Neural progenitor cell (in vitro differentiated cells): Measurements from ENCODE around the gene CRELD2. TPM values are rescaled to one million over a fixed set of nuclear protein-coding genes. Genes with fewer than 3 reads are reported as not detected.

Source experiments
- DNase-seq: peaks from one replicate; pipeline ENCODE4 v3.0.0-alpha.2; 2016; ENCODE audit warnings: low spot score
- H2AFZ ChIP-seq: fragments of 200-600 bp; sonication (generic); replicated peaks from 2 replicates; pipeline ENCODE4 v1.6.1; 2016; ENCODE audit warnings: antibody characterized with exemption
- H3F3A ChIP-seq: fragments of 200-600 bp; sonication (generic); 2 replicates; pipeline ENCODE4 v1.6.1; 2016; ENCODE audit warnings: antibody characterized with exemption, low read depth
- H3K27ac ChIP-seq: fragments of 200-600 bp; sonication (generic); 2 replicates; pipeline ENCODE4 v1.5.1; 2016; ENCODE audit warnings: mild to moderate bottlenecking
- H3K27me3 ChIP-seq: fragments of 200-600 bp; sonication (generic); 2 replicates; pipeline ENCODE4 v1.6.1; 2016; ENCODE audit warnings: mild to moderate bottlenecking, moderate library complexity
- H3K36me3 ChIP-seq: fragments of 200-600 bp; sonication (generic); 2 replicates; pipeline ENCODE4 v1.5.1; 2016
- H3K4me1 ChIP-seq: fragments of 200-600 bp; sonication (generic); 2 replicates; pipeline ENCODE4 v1.6.1; 2016; ENCODE audit warnings: mixed run types
- H3K4me2 ChIP-seq: fragments of 200-600 bp; sonication (generic); 2 replicates; pipeline ENCODE4 v1.6.1; 2016
- H3K4me3 ChIP-seq: fragments of 200-600 bp; sonication (generic); 2 replicates; pipeline ENCODE4 v1.5.1; 2016
- H3K79me2 ChIP-seq: fragments of 200-600 bp; sonication (generic); 2 replicates; pipeline ENCODE4 v1.6.1; 2016; ENCODE audit warnings: low read depth
- H3K9ac ChIP-seq: fragments of 200-600 bp; sonication (generic); 2 replicates; pipeline ENCODE4 v1.6.1; 2016
- H3K9me3 ChIP-seq: fragments of 200-600 bp; sonication (generic); 2 replicates; pipeline ENCODE4 v1.5.1; 2016; ENCODE audit warnings: low read depth
- H4K20me1 ChIP-seq: fragments of 200-600 bp; sonication (generic); 2 replicates; pipeline ENCODE4 v1.6.1; 2016; ENCODE audit warnings: low read depth
- H3K27ac Mint-ChIP-seq: 3 replicates; pipeline ENCODE4 v1.8.0; 2021; ENCODE audit warnings: mixed read lengths
- H3K27me3 Mint-ChIP-seq: 2 replicates; pipeline ENCODE4 v1.8.0; 2022; ENCODE audit warnings: low read depth, mild to moderate bottlenecking, inconsistent platforms, moderate library complexity, mixed read lengths; ENCODE audit not compliant: insufficient read depth
- H3K36me3 Mint-ChIP-seq: 3 replicates; pipeline ENCODE4 v1.8.0; 2021; ENCODE audit warnings: mixed read lengths
- H3K4me1 Mint-ChIP-seq: 3 replicates; pipeline ENCODE4 v1.8.0; 2021; ENCODE audit warnings: mixed read lengths
- H3K4me3 Mint-ChIP-seq: 3 replicates; pipeline ENCODE4 v1.8.0; 2021; ENCODE audit warnings: mild to moderate bottlenecking, moderate library complexity, mixed read lengths
- H3K9me3 Mint-ChIP-seq: 3 replicates; pipeline ENCODE4 v1.8.0; 2020; ENCODE audit warnings: mixed read lengths
- EZH2 ChIP-seq: fragments of 200-600 bp; sonication (generic); IDR thresholded peaks from 2 replicates; pipeline ENCODE4 v1.6.1; 2017; ENCODE audit warnings: antibody characterized with exemption, mild to moderate bottlenecking, moderate library complexity
- EZH2phosphoT487 ChIP-seq: fragments of 200-600 bp; sonication (generic); IDR thresholded peaks from 2 replicates; pipeline ENCODE4 v1.6.1; 2017; ENCODE audit warnings: antibody characterized with exemption
- total RNA-seq: library from RNA; depleted of rRNA; stranded (reverse); fragments of >200 nt; gene quantifications from 2 replicates; pipeline ENCODE4 v1.2.3, GENCODE V29; 2015; ENCODE audit warnings: low replicate concordance
- TF ChIP-seq, protein P1 (sequence below): fragments of 200-600 bp; sonication (generic); IDR thresholded peaks from 2 replicates; pipeline ENCODE4 v1.5.1; 2017; ENCODE audit warnings: antibody characterized with exemption, mild to moderate bottlenecking

The CRELD2 gene
- total RNA-seq, 1 donor from 2014 or later: 12.2 TPM

DNA sequence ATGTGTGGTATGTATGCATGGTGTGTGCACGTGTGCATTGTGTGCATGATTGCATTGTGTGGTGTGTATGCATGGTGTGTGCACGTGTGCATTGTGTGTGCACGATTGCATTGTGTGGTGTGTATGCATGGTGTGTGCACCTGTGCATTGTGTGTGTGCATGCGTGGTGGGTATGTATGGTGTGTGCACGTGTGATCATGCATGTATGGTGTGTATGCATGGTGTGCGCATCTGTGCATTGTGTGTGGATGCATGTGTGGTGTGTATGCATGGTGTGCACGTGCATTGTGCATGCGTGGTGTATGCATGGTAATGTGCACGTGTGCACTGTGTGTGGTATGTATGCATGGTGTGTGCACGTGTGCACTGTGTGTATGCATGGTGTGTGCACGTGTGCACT is 17.0 kb upstream of the CRELD2 start:
- H3K4me3 Mint-ChIP-seq: no peak overlapping the region
- Histone ChIP-seq H3K9ac (no peak overlapping the region), H4K20me1 (no peaks in the 10 kb centered on the region), H3F3A (peaks cover 23% of the 10 kb centered on the region), H3K4me1 (no peaks in the 10 kb centered on the region), H3K36me3 (no peaks in the 10 kb centered on the region), H3K27me3 (no peaks in the 10 kb centered on the region), H3K9me3 (no peaks in the 10 kb centered on the region), H3K4me2 (no peak overlapping the region), H3K4me3 (no peak overlapping the region), H2AFZ (no peak overlapping the region), H3K27ac (no peak overlapping the region), H3K79me2 (no peaks in the 10 kb centered on the region)
- TF ChIP-seq EZH2: no peak
- no peak for TF ChIP-seq EZH2phosphoT487
- TF ChIP-seq, protein P1, sequence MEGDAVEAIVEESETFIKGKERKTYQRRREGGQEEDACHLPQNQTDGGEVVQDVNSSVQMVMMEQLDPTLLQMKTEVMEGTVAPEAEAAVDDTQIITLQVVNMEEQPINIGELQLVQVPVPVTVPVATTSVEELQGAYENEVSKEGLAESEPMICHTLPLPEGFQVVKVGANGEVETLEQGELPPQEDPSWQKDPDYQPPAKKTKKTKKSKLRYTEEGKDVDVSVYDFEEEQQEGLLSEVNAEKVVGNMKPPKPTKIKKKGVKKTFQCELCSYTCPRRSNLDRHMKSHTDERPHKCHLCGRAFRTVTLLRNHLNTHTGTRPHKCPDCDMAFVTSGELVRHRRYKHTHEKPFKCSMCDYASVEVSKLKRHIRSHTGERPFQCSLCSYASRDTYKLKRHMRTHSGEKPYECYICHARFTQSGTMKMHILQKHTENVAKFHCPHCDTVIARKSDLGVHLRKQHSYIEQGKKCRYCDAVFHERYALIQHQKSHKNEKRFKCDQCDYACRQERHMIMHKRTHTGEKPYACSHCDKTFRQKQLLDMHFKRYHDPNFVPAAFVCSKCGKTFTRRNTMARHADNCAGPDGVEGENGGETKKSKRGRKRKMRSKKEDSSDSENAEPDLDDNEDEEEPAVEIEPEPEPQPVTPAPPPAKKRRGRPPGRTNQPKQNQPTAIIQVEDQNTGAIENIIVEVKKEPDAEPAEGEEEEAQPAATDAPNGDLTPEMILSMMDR: no peak
- peaks cover 7% of the 10 kb centered on the region for H3K4me1 Mint-ChIP-seq
- no peak overlapping the region for H3K27ac Mint-ChIP-seq
- peaks cover 40% of the 10 kb centered on the region for H3K36me3 Mint-ChIP-seq
- DNase-seq: no peak
- H3K27me3 Mint-ChIP-seq: peaks cover 13% of the 10 kb centered on the region
- peaks cover 4% of the 10 kb centered on the region for H3K9me3 Mint-ChIP-seq

DNA sequence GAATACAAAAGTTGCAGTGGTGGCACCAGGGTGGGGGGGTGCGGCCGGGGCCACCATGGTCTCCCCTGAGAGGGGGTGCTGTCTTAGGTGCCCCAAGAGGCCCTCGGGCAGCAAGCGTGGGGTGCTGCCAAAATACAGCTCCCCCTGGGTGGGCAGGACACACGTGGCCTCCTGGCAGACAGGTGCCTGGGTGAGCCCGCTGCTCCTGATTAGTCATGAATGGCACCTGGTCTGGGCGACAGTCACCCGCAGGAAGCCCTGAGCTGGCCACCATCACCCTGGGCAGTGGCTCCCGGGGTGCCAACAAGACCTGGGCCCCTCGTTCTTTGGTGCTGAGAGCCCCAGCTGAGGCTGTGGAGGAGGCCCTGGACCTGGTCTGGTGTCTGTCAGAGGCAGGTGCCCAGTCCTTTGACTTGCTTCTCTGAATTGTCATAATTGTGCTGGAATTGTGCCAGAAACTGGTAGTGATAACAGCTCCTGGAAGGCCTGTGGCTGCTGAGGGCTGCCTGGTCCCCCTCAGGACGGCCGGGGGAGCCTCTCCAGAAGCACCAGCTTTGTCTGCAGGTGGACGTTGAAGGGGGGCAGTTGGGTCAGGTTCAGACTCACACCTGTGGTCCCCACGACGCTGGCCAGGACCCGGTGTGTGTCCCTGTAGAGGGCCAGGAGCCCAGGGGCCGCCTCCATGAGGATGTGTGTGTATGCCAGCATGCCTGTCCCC is 15.0 kb upstream of the CRELD2 start:
- Histone ChIP-seq H3K4me3 (no peak overlapping the region), H3F3A (peaks cover 23% of the 10 kb centered on the region), H2AFZ (no peak overlapping the region), H3K4me2 (no peak overlapping the region), H3K79me2 (no peaks in the 10 kb centered on the region), H4K20me1 (no peaks in the 10 kb centered on the region), H3K27me3 (no peaks in the 10 kb centered on the region), H3K9ac (no peak overlapping the region), H3K27ac (no peak overlapping the region), H3K9me3 (no peaks in the 10 kb centered on the region), H3K36me3 (no peaks in the 10 kb centered on the region), H3K4me1 (no peaks in the 10 kb centered on the region)
- Mint-ChIP-seq H3K4me3 (no peak overlapping the region), H3K36me3 (peaks cover 33% of the 10 kb centered on the region), H3K27ac (no peak overlapping the region), H3K27me3 (peaks cover 13% of the 10 kb centered on the region), H3K9me3 (peaks cover 4% of the 10 kb centered on the region), H3K4me1 (peaks cover 7% of the 10 kb centered on the region)
- TF ChIP-seq EZH2phosphoT487 (no peak), EZH2 (no peak)
- TF ChIP-seq, protein P1: no peak
- DNase-seq: no peak

DNA sequence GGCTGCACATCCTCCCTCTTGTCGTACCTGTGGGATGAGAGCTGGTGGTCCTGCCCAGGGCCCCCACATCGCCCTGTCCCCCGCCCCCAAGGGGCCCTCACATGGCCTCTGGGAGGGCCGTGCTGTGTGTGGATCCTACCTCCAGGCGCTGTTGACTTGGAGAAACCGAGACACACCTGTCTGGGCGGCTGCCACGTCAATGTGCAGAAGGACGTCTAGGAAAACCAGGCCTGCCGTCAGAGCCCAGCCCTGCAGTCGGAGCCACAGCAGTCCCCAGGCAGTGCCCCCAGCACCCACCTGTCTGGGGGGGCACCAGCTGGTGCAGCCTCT is 14.4 kb upstream of the CRELD2 start:
- Histone ChIP-seq H3K4me1 (no peaks in the 10 kb centered on the region), H3K4me3 (no peak overlapping the region), H4K20me1 (no peaks in the 10 kb centered on the region), H3K79me2 (no peaks in the 10 kb centered on the region), H3K36me3 (no peaks in the 10 kb centered on the region), H3K9me3 (no peaks in the 10 kb centered on the region), H3K4me2 (no peak overlapping the region), H3K27me3 (no peaks in the 10 kb centered on the region), H3F3A (peaks cover 23% of the 10 kb centered on the region), H3K27ac (no peak overlapping the region), H2AFZ (no peak overlapping the region), H3K9ac (no peak overlapping the region)
- H3K4me3 Mint-ChIP-seq: no peak overlapping the region
- H3K36me3 Mint-ChIP-seq: peaks cover 29% of the 10 kb centered on the region
- H3K27ac Mint-ChIP-seq: no peak overlapping the region
- H3K27me3 Mint-ChIP-seq: peaks cover 13% of the 10 kb centered on the region
- DNase-seq: no peak
- TF ChIP-seq EZH2 (no peak), EZH2phosphoT487 (no peak)
- TF ChIP-seq, protein P1: no peak
- peaks cover 7% of the 10 kb centered on the region for H3K4me1 Mint-ChIP-seq
- peaks cover 4% of the 10 kb centered on the region for H3K9me3 Mint-ChIP-seq
